Measurements from ENCODE around the gene BTBD10. TPM values are rescaled to one million over a fixed set of nuclear protein-coding genes. Genes with fewer than 3 reads are reported as not detected.

The BTBD10 gene
- total RNA-seq, 1 donor from 2014 or later = 70.7 TPM

GRCh38 chr11:13378316-13378715, 84.7 kb downstream of the BTBD10 start:
- no peak overlapping the region for H3K4me3 ChIP-seq (ENCODE audit: low read depth, low read length)
- no peak for DNase-seq (ENCODE audit: low read depth)
- no peaks in the 10 kb centered on the region for H3K27me3 ChIP-seq (ENCODE audit: control insufficient read depth, insufficient read depth, low read length)
- TF ChIP-seq, protein P1, sequence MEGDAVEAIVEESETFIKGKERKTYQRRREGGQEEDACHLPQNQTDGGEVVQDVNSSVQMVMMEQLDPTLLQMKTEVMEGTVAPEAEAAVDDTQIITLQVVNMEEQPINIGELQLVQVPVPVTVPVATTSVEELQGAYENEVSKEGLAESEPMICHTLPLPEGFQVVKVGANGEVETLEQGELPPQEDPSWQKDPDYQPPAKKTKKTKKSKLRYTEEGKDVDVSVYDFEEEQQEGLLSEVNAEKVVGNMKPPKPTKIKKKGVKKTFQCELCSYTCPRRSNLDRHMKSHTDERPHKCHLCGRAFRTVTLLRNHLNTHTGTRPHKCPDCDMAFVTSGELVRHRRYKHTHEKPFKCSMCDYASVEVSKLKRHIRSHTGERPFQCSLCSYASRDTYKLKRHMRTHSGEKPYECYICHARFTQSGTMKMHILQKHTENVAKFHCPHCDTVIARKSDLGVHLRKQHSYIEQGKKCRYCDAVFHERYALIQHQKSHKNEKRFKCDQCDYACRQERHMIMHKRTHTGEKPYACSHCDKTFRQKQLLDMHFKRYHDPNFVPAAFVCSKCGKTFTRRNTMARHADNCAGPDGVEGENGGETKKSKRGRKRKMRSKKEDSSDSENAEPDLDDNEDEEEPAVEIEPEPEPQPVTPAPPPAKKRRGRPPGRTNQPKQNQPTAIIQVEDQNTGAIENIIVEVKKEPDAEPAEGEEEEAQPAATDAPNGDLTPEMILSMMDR (IDR thresholded peaks at IDR 0.05; ENCODE audit: insufficient read depth, low read length, poor library complexity, severe bottlenecking) = no peak
- no peaks in the 10 kb centered on the region for H3K36me3 ChIP-seq (ENCODE audit: control insufficient read depth, insufficient read depth, low read length)

- H3K36me3 ChIP-seq (ENCODE audit: control insufficient read depth, insufficient read depth, low read length) = no peaks in the 10 kb centered on the region
- no peaks in the 10 kb centered on the region for H3K27me3 ChIP-seq (ENCODE audit: control insufficient read depth, insufficient read depth, low read length)
- H3K4me3 ChIP-seq (ENCODE audit: low read depth, low read length) = no peak overlapping the region
- no peak for DNase-seq (ENCODE audit: low read depth)
- TF ChIP-seq, protein P1 (IDR thresholded peaks at IDR 0.05; ENCODE audit: insufficient read depth, low read length, poor library complexity, severe bottlenecking) = no peak
Observed at GRCh38 chr11:13376838-13377237, 86.2 kb downstream of the BTBD10 start.

GRCh38 chr11:13376402-13376801, 86.6 kb downstream of the BTBD10 start:
- H3K27me3 ChIP-seq (ENCODE audit: control insufficient read depth, insufficient read depth, low read length) = no peaks in the 10 kb centered on the region
- no peaks in the 10 kb centered on the region for H3K36me3 ChIP-seq (ENCODE audit: control insufficient read depth, insufficient read depth, low read length)
- TF ChIP-seq, protein P1 (IDR thresholded peaks at IDR 0.05; ENCODE audit: insufficient read depth, low read length, poor library complexity, severe bottlenecking) = no peak
- DNase-seq (ENCODE audit: low read depth) = no peak
- H3K4me3 ChIP-seq (ENCODE audit: low read depth, low read length) = no peak overlapping the region

GRCh38 chr11:13375798-13376197, 87.2 kb downstream of the BTBD10 start:
- TF ChIP-seq, protein P1 (IDR thresholded peaks at IDR 0.05; ENCODE audit: insufficient read depth, low read length, poor library complexity, severe bottlenecking) = no peak
- H3K36me3 ChIP-seq (ENCODE audit: control insufficient read depth, insufficient read depth, low read length) = no peaks in the 10 kb centered on the region
- no peaks in the 10 kb centered on the region for H3K27me3 ChIP-seq (ENCODE audit: control insufficient read depth, insufficient read depth, low read length)
- DNase-seq (ENCODE audit: low read depth) = no peak
- H3K4me3 ChIP-seq (ENCODE audit: low read depth, low read length) = no peak overlapping the region

GRCh38 chr11:13373216-13373615, 89.8 kb downstream of the BTBD10 start:
- no peak overlapping the region for H3K4me3 ChIP-seq (ENCODE audit: low read depth, low read length)
- no peaks in the 10 kb centered on the region for H3K27me3 ChIP-seq (ENCODE audit: control insufficient read depth, insufficient read depth, low read length)
- no peaks in the 10 kb centered on the region for H3K36me3 ChIP-seq (ENCODE audit: control insufficient read depth, insufficient read depth, low read length)
- DNase-seq (ENCODE audit: low read depth) = no peak
- TF ChIP-seq, protein P1 (IDR thresholded peaks at IDR 0.05; ENCODE audit: insufficient read depth, low read length, poor library complexity, severe bottlenecking) = no peak

DNA sequence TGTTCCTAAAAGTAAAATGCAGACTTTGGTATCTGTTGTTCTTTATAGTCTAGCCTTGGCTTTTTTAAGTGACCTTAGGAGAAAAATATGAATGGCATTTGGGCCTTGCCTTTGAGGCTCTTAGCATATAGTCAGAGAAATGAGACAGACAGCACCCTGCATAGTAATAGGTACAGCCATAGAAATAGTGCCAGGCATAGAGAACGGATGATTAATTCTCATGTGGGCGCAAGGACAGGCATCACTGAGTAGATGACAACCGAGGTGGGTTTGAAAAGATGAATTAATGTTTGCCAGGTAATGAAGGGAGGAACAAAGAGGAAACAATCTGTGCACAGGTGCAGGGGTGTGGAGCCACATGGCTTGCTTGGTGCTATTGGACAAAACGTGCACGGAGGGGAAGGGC, 95.0 kb downstream of the BTBD10 start:
- TF ChIP-seq, protein P1 (IDR thresholded peaks at IDR 0.05; ENCODE audit: insufficient read depth, low read length, poor library complexity, severe bottlenecking) = no peak
- no peaks in the 10 kb centered on the region for H3K36me3 ChIP-seq (ENCODE audit: control insufficient read depth, insufficient read depth, low read length)
- no peaks in the 10 kb centered on the region for H3K27me3 ChIP-seq (ENCODE audit: control insufficient read depth, insufficient read depth, low read length)
- DNase-seq (ENCODE audit: low read depth) = peak; percentile 72
- H3K4me3 ChIP-seq (ENCODE audit: low read depth, low read length) = no peak overlapping the region

Data from kidney epithelial cell (primary cell).